Hepatocyte (in vitro differentiated cells): ENCODE measurements around the gene PHLDB1.

Experiments used
- CTCF ChIP-seq: fragments of 200-600 bp; sonication (generic); IDR thresholded peaks from 2 replicates; pipeline ENCODE4 v1.5.1; 2016; ENCODE audit warnings: antibody characterized with exemption, mild to moderate bottlenecking; ENCODE audit not compliant: poor library complexity
- EZH2 ChIP-seq: fragments of 200-600 bp; sonication (generic); IDR thresholded peaks from 2 replicates; pipeline ENCODE4 v1.6.1; 2016; ENCODE audit warnings: antibody characterized with exemption, mild to moderate bottlenecking, borderline replicate concordance
- EZH2phosphoT487 ChIP-seq: fragments of 200-600 bp; sonication (generic); IDR thresholded peaks from one replicate; pipeline ENCODE4 v1.6.1; 2018; ENCODE audit warnings: antibody characterized with exemption, mild to moderate bottlenecking, low read depth, moderate library complexity; ENCODE audit not compliant: unreplicated experiment, severe bottlenecking

DNA sequence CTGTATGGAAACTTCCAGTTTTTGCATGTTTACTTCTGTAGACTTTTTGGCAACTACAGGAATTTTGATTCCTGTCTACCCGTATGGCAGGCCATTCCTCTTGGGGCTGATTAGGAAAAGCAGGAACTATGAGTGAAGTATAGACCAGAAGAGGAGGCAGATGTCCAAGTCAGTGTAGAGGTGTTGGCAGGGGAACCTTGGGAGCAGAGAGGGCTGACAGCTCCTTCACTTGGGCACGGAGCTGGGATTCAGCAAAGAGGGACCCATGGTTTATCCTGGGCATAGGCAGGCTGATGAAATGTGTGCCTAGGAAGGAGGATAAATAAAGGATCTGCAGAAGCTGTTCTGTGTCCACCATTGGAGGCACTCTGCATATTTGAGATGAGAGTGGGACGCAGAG, 39.0 kb downstream of the PHLDB1 start:
- TF ChIP-seq CTCF: no peak
- TF ChIP-seq EZH2: no peak
- no peak for TF ChIP-seq EZH2phosphoT487
